Stimulated activated CD8-positive, alpha-beta memory T cell treated with anti-CD3 and anti-CD28 coated beads, Interleukin-12 subunit alpha, Interleukin-12 subunit beta, amount 100 ng/mL, for 24 hours (primary cell): ENCODE measurements around the gene AXDND1.
A peak's percentile ranks its signal among the peaks of the same experiment; 100 is the strongest.
"Not testable (repeated sequence)": the region's sequence is repeated elsewhere in the genome, so short reads cannot be mapped to it uniquely, and the experiment has no call there.

Experiments
- DNase-seq: peaks from one replicate; pipeline ENCODE4 v3.0.0-alpha.2; 2020; ENCODE audit errors: extremely low read depth

Gene AXDND1

GRCh38 chr1:179365342-179366092, at the start of gene AXDND1:
TSS of gene AXDND1 (plus strand) at chr1:179365971. CDS start at chr1:179366510, 539 bp downstream.
- DNase-seq = peak; percentile 70

GRCh38 chr1:179318491-179318890, 47.3 kb upstream of the AXDND1 start:
- no peak for DNase-seq

- DNase-seq = no peak
Measured at GRCh38 chr1:179321533-179322216, 44.1 kb upstream of the AXDND1 start.

- DNase-seq = no peak
Measured at GRCh38 chr1:179322557-179322956, 43.2 kb upstream of the AXDND1 start.

- no peak for DNase-seq
Measured at GRCh38 chr1:179323436-179323835, 42.3 kb upstream of the AXDND1 start.

- DNase-seq = no peak
Measured at GRCh38 chr1:179325836-179326235, 39.9 kb upstream of the AXDND1 start.

- no peak for DNase-seq
Measured at GRCh38 chr1:179326746-179327145, 39.0 kb upstream of the AXDND1 start.

GRCh38 chr1:179327196-179327595, 38.6 kb upstream of the AXDND1 start:
- DNase-seq = no peak

- DNase-seq = no peak
Measured at GRCh38 chr1:179327679-179328078, 38.1 kb upstream of the AXDND1 start.

- no peak for DNase-seq
Measured at GRCh38 chr1:179329862-179330261, 35.9 kb upstream of the AXDND1 start.

- DNase-seq = no peak
Measured at GRCh38 chr1:179334440-179334839, 31.3 kb upstream of the AXDND1 start.

GRCh38 chr1:179337288-179337687, 28.5 kb upstream of the AXDND1 start:
- DNase-seq = no peak

GRCh38 chr1:179337942-179338560, 27.7 kb upstream of the AXDND1 start:
- no peak for DNase-seq

- DNase-seq = no peak
Measured at GRCh38 chr1:179340918-179341317, 24.9 kb upstream of the AXDND1 start.

- DNase-seq = no peak
Measured at GRCh38 chr1:179341943-179342547, 23.7 kb upstream of the AXDND1 start.

GRCh38 chr1:179342740-179343404, 22.9 kb upstream of the AXDND1 start:
- no peak for DNase-seq

- DNase-seq = no peak
Measured at GRCh38 chr1:179351281-179351680, 14.5 kb upstream of the AXDND1 start.

GRCh38 chr1:179352236-179352635, 13.5 kb upstream of the AXDND1 start:
- no peak for DNase-seq

- DNase-seq = no peak
Measured at GRCh38 chr1:179353546-179353945, 12.2 kb upstream of the AXDND1 start.

- not testable (repeated sequence) for DNase-seq
Measured at GRCh38 chr1:179361631-179362030, 4.1 kb upstream of the AXDND1 start.

- no peak for DNase-seq
Measured at GRCh38 chr1:179366093-179366800, 476 bp downstream of the AXDND1 start.
